ENCODE results near the gene SPINK7. TPM values are rescaled to one million over a fixed set of nuclear protein-coding genes. Genes with fewer than 3 reads are reported as not detected.
A peak's percentile ranks its signal among the peaks of the same experiment; 100 is the strongest.
"Not testable (repeated sequence)": the region's sequence is repeated elsewhere in the genome, so short reads cannot be mapped to it uniquely, and the experiment has no call there.

SPINK7 gene
- not detected in 2 replicates for total RNA-seq
- polyA plus RNA-seq (2012): not detected

DNA sequence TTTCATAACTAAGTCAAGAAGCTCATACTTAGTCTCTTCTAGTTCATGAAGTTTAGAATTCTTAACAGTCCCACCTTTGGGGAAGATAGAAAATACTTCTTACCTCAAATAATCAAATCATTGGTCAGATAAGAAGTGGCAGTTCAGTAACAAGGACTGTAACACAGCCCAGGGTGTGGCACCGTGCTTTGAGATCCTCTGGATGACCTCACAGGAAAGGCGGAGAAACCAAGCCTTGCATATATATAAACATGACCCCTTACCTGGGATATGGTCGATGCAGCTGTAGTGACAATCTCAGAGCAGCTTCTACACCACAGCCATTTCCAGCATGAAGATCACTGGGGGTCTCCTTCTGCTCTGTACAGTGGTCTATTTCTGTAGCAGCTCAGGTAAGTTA is at the start of gene SPINK7:
SPINK7 (plus strand) TSS at position 271 of the 400 bp plus-strand sequence; CDS start at position 332, 61 bp downstream.
- no peak for DNase-seq (ENCODE audit: low read depth)

DNA sequence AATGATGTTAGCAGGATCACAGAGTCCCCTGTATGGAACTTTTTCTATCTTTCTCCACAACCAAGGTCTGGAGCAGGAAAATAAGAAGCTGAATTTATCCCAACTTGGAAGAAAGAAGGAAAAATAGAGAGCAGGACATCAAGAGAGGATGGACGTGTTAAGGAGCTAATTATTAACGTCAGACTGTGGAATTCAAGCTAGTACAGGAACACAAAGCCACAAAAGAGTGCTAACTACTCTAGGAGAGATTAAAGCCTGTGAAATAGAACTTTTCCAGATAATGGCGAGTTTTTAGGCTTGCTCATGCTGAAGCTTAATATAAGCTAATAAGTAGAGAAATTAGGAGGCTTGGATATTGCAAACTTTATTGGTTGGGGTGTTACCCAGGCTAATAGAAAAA is 44.3 kb upstream of the SPINK7 start:
- DNase-seq (ENCODE audit: low read depth): no peak

DNA sequence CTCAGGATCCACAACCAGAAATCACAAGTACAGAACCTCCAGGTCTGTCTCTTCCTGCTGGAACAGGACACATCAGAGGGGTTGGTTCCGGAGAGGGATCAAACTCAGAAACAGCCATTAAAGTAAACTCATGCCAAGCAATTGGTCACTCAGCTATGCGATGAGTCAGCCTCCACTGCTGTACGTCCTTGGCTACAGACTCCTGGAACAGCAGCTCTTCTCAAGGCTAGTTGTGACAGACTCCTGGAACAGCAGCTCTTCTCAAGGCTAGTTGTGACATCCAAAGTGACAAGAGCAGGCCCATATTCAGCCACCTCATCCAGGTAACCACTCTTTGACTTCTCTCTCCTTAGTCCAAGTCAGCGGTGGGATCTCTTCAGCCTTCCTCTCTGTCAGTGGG is 43.7 kb upstream of the SPINK7 start, which contains the start of gene SPINK13:
SPINK13 (plus strand) TSS at position 229 of the 400 bp plus-strand sequence. CDS start 1,279 bp downstream, outside the sequence.
- peak; percentile 36 for DNase-seq (ENCODE audit: low read depth)

DNA sequence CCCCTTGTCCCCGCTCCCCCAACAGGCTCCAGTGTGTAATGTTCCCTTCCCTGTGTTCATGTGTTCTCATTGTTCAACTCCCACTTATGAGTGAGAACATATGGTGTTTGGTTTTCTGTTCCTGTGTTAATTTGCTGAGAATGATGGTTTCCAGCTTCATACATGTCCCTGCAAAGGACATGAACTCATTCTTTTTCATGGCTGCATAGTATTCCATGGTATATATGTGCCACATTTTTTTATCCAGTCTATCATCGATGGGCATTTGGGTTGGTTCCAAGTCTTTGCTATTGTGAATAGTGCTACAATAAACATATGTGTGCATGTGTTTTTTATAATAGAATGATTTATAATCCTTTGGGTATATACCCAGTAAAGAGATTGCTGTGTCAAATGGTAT is 37.1 kb upstream of the SPINK7 start:
- not testable (repeated sequence) for DNase-seq (ENCODE audit: low read depth)

DNA sequence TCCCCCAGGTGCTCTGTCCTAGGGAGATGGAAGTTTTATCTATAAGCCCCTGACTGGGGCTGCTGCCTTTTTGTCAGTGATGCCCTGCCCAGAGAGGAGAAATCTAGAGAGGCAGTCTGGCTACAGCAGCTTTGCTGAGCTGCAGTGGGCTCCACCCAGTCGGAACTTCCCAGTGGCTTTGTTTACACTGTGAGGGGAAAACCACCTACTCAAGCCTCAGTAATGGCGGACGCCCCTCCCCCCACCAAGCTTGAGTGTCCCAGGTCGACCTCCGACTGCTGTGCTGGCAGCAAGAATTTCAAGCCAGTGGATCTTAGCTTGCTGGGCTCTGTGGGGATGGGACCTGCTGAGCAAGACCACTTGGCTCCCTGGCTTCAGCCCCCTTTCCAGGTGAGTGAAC is 31.3 kb upstream of the SPINK7 start:
- not testable (repeated sequence) for DNase-seq (ENCODE audit: low read depth)

DNA sequence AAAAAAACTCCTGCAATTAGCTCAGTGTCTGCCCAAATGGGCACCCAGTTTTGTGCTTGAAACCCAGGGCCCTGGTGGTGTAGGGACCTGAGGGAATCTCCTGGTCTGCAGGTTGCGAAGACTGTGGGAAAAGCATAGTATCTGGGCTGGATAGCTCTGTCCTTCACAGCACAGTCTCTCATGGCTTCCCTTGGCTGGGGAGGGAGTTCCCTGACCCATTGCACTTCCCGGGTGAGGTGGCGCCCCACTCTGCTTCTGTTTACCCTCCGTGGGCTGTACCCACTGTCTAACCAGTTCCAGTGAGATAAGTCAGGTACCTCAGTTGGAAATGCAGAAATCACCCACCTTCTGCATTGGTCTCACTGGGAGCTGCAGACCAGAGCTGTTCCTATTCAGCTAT is 30.9 kb upstream of the SPINK7 start:
- DNase-seq (ENCODE audit: low read depth): not testable (repeated sequence)

DNA sequence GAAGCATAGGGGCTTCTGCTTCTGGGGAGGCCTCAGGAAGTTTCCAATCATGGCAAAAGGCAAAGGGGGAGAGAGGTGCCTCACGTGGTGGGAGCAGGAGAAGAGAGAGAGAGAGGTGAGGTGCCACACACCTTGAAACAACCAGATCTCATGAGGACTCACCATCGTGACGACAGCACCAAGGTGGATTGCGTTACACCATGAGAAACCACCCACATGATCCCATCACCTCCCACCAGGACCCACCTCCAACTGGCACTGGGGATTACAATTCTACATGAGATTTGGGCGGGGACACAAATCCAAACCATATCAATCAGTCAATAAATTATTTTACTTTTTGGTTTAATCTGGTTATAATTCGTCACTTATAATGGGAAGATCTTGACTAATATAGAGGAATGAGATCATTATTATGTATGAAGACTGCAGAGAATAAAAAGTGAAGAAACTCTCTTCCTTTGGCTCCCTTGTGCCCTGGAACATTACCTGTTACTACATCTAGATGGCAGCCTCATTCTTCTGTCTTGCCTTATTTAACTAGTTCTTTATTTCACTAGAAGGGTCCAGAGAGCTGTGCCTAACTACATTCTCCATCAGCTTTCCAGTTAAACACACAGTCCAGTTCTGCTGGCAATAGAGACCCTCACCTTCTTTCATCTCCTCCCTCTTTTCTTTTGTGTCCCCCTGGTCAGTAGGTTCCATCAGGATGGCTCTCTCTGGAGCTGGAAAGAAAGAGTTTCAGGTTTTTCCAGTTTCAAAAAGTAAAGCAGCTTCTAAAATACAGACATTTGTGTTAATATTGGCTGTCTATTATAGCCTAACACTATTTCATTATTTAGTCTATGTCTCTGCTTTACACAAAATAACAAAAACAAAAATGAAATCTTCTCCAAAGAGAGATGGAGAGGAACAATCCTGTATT is 21.7 kb upstream of the SPINK7 start:
- peak; percentile 1 for DNase-seq (ENCODE audit: low read depth)

DNA sequence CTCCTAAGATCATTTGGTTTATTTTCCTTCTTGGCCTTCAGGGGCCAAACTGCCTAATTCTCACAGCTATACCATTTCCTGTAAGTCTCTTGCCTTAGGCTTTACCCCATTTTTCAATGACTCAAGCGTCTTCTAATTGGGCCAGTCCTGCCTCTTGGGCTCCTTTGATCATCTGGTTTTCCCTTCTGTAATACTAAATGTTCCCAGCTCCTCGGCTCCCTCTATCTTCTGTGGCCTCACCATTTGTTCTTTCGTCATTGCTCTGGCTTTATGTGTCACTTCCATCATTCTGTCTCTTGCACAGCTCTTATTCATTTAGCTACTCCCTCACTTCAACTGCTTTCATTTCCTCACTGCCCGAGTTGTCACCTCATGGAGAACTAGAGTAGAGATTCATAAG is 14.5 kb upstream of the SPINK7 start:
- DNase-seq (ENCODE audit: low read depth): no peak

DNA sequence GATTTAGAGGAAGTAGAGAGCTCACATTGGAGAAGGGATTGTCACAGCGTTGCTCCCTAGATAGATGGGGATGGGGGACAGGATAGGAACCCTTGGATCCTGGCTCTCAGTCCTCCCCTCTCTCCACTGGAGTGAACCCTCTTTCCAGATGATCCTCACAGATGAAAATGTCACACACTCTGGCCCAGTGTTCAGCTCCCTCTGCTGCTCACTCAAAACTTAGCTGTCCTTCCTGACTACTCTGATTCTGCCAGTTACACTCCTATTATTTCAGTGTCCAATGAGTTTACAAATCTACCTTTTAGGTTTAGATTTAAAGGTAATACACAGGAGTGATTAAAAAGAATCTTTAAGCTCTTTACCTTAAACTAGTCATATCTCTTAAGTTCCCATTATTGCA is 5.8 kb upstream of the SPINK7 start:
- DNase-seq (ENCODE audit: low read depth): no peak

DNA sequence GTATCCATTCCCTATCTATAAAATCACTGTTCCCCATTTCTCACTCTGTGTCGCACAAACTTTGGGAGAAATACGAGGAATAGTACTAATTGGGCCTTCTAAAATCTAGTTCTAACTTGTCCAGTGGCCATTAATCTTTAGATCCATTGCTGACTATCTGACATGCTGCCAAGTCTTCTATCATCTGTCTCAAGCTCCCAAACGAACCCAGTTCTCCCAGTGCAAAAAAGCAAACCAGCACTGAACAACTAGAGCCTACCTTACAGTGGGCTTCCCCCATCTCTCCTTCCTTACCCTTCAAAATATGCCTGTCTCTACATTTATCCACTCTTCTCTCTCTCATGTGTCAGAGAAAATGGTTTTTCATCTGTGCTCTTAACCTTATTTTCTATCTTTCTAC is 3.2 kb upstream of the SPINK7 start:
- no peak for DNase-seq (ENCODE audit: low read depth)

DNA sequence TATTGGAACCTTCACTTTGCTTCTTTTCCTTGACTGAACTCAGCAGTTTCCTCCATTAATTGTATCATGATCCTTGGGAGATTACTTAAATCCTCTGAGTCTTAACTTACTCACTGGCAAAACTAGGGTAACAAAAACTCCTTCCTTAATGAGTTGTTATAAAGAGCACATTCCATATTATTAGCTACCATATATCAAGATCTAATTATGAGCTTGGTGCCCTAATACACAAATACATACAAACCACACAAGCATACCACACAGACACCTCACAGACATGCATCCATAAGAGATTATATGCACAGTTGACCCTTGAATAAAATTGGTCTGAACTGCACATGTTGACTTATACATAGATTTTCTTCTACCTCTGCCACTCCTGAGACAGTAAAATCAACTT is 2.5 kb upstream of the SPINK7 start:
- DNase-seq (ENCODE audit: low read depth): no peak

DNA sequence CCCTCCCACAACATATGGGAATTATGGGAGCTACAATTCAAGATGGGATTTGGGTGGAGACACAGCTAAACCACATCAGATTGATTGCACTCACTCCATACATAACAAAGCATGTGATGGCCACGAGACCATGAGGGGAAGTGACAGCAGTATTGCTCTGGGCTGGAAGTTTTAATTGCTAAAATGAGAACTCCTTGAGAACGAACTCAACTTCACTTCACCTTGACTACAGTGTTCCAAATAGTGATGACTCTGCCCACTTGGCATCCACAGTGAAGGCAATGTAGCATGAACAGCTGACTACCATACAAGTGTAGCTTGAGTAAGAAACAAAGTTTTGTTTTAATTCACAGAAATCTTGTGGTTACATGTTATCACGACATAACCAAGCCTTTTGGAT is 739 bp upstream of the SPINK7 start:
- DNase-seq (ENCODE audit: low read depth): no peak

DNA sequence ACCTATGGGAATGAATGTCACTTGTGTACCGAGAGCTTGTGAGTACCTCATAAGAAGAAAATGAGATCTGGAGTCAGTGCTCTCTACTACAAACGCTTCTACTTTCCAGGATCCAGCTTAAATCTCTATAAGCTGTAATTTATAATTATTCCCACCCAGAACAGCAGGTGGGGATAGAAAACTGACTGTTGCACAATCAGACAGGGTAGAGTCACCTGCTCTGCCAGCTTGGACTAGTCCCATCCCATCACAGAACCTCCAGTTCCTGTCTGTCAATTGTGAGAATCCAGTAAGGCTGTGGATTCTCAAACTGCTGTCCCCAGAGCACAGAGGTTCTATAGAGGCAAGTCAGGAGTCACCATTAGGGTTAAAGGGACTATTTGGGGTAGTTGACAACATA is 2.0 kb downstream of the SPINK7 start:
- DNase-seq (ENCODE audit: low read depth): no peak

DNA sequence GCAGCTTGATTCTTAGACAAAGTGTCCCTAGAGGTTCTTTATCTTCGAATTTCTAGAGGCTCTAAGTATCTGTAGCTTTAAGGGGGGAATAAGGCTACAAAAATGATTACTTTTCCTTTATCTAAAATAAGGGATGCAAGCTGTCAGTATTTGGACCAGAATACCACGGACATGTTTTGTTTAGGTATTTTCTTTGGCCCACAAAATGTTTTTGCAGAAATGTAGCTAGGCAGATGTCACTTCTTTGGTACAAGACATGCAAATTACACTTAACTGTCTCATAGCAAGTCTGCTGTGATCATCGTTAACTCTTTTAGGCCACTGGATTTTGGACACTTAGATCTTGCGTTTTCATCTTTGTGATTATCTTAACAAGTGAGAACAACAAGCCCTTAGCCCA is 2.5 kb downstream of the SPINK7 start:
- no peak for DNase-seq (ENCODE audit: low read depth)

DNA sequence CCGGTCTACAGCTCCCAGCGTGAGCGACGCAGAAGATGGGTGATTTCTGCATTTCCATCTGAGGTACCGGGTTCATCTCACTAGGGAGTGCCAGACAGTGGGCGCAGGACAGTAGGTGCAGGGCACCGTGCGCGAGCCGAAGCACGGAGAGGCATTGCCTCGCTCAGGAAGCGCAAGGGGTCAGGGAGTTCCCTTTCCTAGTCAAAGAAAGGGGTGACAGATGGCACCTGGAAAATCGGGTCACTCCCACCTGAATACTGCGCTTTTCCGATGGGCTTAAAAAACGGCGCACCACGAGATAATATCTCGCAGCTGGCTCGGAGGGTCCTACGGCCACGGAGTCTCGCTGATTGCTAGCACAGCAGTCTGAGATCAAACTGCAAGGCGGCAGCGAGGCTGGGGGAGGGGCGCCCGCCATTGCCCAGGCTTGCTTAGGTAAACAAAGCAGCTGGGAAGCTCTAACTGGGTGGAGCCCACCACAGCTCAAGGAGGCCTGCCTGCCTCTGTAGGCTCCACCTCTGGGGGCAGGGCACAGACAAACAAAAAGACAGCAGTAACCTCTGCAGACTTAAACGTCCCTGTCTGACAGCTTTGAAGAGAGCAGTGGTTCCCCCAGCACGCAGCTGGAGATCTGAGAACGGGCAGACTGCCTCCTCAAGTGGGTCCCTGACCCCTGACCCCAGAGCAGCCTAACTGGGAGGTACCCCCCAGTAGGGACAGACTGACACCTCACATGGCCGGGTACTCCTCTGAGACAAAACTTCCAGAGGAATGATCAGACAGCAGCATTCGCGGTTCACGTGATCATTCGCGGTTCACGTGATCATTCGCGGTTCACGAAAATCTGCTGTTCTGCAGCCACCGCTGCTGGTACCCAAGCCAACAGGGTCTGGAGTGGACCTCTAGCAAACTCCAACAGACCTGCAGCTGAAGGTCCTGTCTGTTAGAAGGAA is 8.1 kb downstream of the SPINK7 start:
- not testable (repeated sequence) for DNase-seq (ENCODE audit: low read depth)

DNA sequence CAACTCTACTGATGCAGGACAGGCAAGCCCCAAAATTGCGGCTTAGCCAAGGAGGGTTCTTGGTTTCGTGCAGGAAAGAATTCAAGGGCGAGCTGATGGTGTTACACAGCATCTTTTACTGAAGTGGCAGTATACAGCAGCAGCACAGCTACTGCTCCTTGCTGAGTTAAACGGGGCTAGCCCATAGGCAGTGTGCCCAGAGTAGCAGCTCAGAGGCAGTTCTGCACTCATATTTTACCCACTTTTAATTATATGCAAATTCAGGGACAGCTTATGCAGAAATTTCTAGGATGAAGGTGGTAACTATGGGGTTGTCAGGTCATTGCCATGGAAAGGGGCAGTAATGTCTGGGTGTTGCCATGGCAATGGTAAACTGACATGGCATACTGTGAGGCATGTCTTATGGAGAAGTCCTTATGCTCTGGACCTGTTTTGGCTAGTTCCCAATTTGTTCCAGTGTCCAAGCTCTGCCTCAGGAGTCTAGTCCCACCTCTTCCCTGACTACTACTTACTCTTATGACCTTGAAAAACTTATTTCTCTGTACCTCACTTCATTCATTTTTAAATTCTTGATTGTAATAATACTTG is 21.1 kb downstream of the SPINK7 start:
- no peak for DNase-seq (ENCODE audit: low read depth)

DNA sequence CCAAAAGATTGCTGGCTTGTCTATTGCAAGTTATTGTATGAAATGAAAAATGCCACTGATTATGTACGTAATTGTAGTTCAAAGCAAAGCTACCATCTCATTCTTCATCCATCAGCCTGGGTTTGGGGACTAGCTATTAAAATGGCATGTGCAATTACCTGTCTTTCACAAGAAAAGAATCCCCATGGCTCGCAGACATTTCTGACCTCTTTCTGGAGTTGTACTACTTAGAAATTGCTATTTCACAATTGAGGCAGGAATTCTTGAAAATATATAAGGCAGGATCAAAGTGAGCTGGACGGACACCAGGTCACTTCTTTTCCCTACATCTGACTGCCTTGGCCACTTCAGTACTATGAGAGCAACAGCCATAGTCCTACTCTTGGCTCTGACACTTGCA is 23.0 kb downstream of the SPINK7 start, which contains the start of gene SPINK9:
SPINK9 (plus strand) TSS at position 301 of the 400 bp plus-strand sequence; CDS start at position 356, 55 bp downstream.
- DNase-seq (ENCODE audit: low read depth): no peak

DNA sequence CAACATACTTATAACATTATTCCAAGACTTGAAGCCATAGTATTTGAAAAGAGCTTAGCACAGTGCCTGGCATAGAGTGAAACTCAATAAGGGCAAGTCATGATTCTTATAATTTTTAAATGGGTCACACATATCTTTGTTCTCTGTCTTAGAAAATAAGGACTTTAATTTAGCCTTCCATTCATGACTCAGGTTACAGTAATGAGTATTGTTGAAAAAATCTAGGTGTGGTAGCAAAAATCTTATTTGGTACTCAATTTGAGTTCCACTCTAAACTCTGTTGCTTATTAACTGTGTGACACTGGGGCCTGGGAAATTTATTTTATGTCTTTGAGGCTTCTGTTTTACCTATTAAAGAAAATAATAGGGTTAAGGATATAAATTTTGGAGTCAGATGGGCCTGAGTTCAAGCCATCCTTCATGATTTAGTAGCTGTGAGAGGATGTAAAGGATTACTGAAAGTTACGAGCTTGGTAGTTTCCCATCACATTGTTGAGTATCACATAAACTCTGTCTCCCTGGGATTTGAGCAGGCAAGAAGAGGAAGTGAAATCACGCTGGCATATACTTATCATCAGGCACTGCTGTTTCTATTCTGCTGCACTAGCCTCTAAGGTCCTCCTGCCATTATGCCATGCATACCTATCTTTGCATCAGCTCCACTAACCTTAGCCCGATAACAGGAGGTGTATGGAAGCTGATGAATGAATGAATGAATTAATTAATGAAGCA is 24.6 kb downstream of the SPINK7 start:
- DNase-seq (ENCODE audit: low read depth): no peak

DNA sequence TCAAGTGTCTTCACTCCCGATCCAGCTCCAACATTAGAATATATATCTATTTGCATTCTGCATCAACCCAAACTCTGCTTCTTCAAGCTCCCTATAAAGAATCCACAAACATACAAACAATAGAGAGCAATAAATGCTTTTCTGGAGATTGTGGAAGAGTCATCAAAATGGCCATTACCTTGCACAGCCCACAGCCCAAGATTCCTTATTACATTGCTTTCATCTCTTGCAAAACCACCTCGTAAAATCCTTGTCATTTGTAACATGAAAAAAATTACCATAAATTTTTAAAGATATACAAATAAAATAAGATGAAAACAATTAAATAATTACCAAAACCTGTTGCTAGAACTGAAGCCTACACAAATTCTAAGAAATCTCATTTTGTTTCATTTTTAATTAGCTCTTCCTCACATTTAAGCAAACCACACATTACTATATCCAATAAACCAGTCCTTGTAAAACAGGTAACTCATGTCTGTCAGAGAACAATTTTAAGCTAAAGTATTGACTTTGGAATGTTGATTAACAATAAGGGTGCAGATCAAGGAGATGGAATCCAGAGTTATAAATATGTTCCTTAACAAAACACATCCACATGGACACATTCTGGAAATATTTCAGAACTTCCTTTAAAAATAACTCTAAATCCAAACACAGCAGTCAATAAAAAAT is 30.3 kb downstream of the SPINK7 start:
- no peak for DNase-seq (ENCODE audit: low read depth)

DNA sequence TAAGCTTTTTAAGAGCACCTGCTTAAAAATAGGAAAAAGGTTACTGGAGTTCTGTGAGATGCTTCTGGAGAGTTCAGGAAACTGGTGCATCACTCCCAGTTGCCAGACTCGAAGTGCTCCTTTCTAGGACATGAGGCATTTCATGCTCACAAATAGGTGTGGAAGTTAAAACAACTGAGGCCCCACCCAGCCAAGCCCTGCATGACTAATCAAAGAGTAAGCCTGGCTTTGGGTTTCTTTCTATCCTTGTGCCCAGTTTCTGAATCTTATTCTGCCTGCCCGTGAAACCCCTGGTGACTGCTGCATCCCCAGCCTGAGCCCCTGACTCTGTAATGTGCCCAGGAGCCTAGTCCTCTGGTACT is 30.8 kb downstream of the SPINK7 start:
- no peak for DNase-seq (ENCODE audit: low read depth)
